Stimulated activated CD8-positive, alpha-beta memory T cell treated with anti-CD3 and anti-CD28 coated beads, Interleukin-12 subunit alpha, Interleukin-12 subunit beta, amount 100 ng/mL, for 24 hours (primary cell): ENCODE results near the gene FUT3.
A peak's percentile ranks its signal among the peaks of the same experiment; 100 is the strongest.

Source experiments
- DNase-seq: peaks from one replicate; pipeline ENCODE4 v3.0.0-alpha.2; 2020; ENCODE audit errors: extremely low read depth

The FUT3 gene

GRCh38 chr19:5825178-5825577, 26.1 kb downstream of the FUT3 start:
- DNase-seq, result no peak

GRCh38 chr19:5824751-5825150, 26.5 kb downstream of the FUT3 start:
- no peak for DNase-seq

DNA sequence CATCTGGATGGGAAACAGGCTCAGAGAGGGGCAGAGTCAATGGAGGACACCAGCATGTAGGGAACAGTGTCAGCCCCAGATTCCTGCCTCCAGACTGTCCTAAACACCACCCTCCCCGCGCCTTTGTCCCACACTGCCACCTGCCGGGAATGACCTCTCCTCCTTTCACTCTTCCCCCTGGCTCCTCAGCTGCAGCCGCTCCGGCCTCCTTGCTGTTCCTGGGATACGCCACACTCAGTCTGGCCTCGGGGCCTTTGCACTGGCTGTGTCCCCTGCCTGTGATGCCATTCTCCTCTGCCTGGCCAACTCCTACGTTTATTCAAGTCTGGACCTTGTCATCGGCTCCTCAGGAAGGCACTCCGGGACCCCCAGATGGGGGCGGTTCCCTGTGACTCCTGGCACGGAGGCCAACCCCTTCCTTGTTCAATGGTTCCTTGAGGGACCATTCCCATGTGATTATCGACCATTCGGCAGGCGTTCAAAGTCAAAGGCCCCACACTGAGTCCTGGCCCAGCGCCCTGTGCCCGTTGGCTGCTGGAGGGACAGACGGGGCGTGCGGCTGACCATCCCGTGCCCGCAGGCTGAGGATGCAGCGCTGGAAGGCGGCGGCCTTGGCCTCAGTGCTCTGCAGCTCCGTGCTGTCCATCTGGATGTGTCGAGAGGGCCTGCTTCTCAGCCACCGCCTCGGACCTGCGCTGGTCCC, 27.5 kb downstream of the FUT3 start:
- no peak for DNase-seq

DNA sequence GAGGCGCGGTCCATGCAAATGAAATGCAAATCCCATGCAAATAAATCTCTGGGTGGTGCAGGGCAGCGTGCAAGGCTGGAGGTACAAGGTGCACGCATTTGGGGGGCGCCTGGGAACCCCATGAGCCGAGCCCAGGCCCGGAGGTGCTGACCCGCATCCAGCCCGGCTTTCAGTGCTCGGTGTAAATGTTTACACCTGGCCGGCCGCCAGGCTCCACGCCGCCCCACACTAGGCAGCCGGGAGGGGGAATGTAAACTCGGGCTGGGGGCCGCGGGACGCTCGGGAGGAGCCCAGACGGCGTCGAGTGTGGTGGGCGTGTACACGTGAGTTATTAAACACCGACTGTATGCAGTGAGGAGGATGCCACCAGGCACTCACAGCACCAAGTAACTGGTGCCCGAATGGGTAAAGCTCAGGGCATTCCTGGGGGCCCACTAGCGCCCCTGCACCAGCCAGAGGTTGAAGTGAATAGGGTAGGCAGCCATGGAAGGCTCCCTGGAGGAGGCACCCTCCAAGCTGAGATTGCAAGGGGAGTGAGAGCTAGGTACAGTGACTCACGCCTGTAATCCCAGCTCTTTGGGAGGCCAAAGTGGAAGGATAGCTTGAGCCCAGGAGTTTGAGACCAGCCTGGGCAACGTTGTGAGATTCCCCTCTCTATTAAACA, 28.9 kb downstream of the FUT3 start:
- DNase-seq, result no peak

DNA sequence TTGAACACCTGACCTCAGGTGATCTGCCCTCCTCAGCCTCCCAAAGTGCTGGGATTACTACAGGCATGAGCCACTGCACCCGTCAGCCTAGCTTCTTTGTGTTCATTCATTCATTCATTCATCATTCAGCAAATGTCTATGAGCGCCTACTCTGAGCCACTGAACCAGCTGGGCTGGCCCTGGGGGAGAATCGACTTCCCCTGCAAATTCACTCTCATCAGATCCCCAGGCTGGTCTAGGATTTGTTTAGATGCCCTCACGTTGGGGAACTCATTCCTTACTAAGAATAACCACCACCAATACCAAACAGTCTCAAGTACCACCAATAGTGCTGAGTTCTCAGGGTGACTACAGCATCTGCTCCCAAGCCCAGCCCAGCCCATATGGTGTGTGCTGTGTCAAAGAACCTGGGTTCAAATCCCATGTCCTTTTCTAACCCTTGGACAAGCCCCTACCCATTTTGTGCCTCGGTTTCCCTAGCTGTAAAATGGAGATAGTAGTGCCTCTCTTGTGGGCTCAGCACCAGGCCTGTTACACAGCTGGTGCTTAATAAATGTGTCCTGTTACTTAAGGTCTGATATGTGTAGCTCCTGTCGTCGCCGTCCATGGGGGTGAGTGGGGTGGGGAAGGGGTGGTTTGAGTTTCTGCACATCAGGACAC, 29.6 kb downstream of the FUT3 start:
- DNase-seq, result no peak

- no peak for DNase-seq
These were observed 30.5 kb downstream of the FUT3 start for GRCh38 chr19:5820785-5821184.

GRCh38 chr19:5818594-5818993, 32.7 kb downstream of the FUT3 start:
- DNase-seq, result no peak

GRCh38 chr19:5817218-5817617, 34.0 kb downstream of the FUT3 start:
- no peak for DNase-seq

DNA sequence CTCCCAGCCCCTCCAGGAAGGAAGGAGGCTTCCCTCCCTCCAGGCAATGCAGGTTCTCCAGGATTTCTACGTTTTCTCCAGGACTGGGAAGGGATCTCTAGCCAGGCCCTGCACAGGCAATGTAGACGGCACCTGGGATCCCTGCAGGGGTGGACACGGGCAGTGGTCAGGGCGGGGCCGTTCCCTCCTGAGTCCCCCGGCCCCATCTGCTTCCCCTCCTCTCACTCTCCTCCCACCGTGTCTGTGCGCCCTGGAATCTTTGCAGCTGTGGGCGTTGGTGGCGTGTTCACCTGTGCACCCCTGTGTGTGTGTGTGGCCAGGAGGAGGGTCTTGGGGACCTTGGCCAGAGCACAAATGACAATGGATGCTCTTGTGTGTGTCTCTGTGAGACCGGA, 36.4 kb downstream of the FUT3 start:
- no peak for DNase-seq

DNA sequence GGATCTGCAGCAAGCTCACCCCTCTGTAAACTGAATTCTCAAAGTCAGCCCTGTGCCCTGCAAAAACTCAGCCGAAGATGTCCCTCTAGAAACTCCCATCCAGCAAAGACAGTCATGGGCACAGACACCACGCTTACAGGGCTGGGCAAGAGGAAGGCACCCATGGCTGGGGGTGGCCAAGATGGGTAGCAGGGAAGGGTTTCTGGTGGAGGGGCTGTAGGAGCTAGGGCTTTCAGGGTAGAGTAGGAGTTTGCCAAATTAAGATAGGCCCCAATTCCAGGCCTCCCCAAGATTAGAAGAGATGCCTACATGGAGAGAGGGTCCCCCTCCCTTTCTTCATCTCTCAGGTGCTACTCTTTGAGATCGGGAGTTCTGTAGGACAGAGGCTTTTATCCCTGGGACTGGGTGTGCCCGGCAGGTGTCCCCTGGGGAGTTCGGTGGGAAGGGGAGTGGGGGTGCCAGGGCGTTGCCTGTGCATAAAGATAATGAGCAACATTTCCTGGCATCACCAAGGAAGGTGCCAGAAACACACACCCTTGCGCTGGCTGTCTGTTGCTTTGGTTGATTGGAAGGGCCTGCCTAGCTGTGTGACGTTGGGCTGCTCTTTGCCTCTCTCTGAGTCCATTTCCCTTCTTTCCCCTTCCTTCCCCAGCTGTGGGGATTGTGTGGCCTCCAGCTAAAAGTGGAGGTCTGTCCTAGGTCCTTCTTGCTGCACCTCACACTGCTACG, 37.0 kb downstream of the FUT3 start:
- DNase-seq, result no peak

DNA sequence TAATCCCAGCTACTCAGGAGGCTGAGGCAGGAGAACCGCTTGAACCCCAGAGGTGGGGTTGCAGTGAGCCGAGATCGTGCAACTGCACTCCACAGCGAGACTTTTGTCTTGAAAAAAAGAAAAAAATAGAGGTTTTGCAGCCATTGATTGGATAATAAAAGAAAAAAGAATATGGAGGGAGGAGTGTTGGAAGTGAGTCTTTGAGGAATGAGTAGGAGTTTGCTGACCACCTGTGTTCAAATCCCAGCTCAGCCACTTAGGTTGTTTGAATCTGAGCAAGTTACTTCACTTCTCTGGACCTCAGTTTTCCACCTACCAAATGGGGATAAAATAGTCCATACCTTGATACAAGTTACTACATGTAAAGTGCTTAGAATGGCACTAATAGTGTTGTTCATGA, 40.1 kb downstream of the FUT3 start:
- no peak for DNase-seq

GRCh38 chr19:5809469-5809868, 41.8 kb downstream of the FUT3 start:
- no peak for DNase-seq

GRCh38 chr19:5809053-5809452, 42.2 kb downstream of the FUT3 start:
- no peak for DNase-seq

DNA sequence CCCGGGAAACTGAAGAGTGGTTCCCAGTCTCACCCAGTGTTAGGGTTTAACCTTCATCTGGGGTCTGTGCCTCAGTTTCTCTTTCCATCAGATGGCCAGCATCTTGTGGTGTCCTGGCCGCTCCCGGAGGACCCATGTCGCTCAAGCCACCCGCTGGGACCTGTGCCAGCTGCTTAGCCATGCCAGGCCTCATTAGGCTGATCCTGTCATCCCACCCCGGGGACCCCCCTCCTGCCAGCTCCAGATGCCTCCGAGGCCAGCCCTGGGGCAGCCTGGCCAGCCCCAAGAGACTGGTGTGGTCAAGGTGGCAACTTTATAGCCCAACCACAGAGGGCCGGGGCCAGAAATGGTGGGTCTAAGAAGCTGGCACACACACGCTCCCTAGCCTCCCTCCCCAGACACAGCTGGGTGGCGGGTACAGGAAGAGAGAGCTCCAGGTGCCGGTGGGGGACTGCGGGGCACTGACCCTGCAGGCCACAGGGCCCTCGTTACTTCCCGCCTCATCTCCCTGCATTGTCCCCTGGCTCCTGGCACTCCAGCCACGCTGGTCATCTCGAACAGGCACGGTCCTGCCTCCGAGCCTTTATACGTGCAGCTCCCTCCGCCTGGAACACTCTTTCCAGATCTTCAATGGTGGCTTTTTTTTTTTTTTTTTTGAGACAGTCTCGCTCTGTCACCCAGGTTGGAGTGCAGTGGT, 43.0 kb downstream of the FUT3 start:
- no peak for DNase-seq

GRCh38 chr19:5806905-5807304, 44.3 kb downstream of the FUT3 start:
- DNase-seq, result no peak

DNA sequence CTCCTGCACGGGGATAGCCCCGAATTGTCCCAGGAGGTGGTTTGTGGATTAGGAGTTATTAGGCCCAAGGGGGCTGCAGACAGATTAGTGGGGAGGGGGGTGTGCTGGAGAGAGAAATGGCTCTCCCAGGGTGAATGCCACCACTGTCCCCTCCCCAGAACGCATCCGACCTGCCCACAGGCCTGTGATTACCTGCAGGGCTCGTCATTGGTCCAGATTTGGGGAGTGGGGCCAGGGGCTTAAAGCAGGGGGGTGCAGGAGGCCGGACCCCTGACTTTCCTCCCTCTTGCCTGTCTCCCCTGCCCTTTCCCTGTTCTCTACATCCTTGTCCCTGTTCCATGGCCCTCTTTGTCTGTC, 45.1 kb downstream of the FUT3 start:
- DNase-seq, result no peak

DNA sequence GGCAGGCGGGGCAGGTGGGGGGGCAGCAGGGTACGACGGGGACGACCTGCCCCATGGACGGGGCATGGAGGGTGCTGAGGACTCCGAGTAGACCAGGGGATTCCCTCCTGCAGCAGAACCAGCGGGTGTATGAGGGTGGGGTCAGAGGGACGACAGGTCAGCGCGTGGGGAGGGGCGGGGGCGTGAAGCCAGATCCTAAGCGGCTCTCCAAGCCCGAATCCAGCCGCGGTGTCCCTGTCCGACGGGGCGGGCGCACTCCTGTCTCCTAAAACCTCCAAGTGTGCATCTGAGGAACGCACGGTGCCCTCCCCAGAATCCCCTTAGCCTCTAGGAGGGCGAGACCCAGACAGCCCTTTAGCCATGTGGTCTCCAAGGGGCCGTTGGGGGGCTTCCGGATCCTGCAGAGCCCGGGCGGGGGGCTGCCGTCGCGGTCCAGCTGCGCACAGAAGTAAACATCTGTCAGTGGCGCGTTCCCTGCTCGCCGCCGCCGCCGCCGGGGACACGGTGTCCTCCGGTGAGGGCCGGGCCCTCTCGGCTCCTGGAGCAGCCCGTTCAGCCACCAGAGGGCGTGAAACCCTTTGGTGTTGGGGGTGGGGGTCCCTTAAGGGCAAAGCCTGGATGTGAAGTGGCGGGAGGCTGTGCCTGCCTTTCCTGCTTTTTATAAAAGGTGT, 45.7 kb downstream of the FUT3 start:
- no peak for DNase-seq

DNA sequence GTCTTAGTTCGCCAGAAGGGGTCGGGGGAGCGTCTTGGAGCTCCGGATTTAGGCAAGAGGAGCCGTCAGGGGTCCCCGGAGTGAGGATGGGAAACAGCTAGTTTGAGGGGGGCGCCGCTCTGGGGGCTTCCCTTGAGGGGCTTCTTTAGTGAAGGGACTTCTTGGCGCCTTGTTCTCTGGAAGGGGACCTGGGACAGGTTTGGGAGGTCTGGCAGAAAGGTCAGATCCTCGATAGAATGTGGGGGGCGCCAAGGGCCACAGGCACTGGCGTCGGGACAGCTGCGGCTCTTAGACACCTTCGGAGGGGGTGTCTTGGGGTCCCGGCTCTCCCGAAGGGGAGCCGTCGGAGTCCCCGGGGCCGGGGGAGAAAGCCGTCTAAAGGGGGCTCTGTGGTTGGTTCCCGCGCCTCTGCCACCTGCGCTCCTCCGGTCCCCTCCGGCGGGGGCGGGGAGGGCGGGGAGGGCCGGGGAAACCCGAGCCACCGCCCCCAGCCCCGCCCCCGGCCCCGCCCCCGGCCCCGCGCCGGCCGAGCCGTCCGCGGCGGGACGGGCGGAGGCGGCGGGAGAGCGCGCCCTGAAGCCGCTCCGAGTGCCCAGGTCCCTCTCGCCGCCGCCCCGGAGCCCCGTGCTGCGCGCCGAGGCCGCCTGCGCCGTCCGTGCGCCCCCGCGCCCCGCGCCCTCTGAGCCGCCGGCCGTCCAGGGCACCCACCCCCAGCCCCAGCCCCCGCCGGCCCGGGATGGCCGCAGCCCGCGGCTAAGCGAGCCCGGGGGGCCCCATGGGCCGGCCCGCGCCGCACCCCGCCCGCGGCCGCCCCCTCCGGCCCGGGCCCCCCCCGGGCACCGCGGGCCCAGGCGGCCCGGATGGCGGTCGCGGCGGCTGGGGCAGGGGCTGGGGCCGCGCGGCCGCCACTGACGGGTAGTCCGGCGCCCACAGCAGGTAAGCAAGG, 46.5 kb downstream of the FUT3 start, which contains the start of gene NRTN:
NRTN (plus strand) TSS at position 552 of the 946 bp plus-strand sequence. CDS start 19,099 bp downstream, outside the sequence.
- DNase-seq, result no peak

GRCh38 chr19:5803752-5804515, 47.3 kb downstream of the FUT3 start:
- peak; percentile 78 for DNase-seq

DNA sequence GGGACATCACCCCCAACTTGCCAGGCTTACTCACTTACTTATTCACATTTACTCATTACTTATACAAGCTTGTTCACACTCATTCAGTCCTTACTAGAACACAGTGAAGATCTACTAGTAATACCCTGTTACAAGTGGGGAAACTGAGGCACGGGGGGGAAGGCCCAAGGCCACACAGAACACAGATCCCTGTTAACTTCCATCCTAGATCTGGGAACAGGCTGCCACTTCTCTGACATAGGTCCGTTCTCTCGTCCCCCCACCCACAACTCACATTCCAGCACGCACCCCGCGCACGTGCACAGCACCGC, 47.9 kb downstream of the FUT3 start:
- no peak for DNase-seq
